Fibroblast of skin of right biceps (primary cell): ENCODE data around the gene NUDT9.
"Not testable (repeated sequence)": the region's sequence is repeated elsewhere in the genome, so short reads cannot be mapped to it uniquely, and the experiment has no call there.

Experiments used
- DNase-seq: peaks from one replicate; pipeline ENCODE4 v3.0.0-alpha.2; 2013

The NUDT9 gene, protein sequence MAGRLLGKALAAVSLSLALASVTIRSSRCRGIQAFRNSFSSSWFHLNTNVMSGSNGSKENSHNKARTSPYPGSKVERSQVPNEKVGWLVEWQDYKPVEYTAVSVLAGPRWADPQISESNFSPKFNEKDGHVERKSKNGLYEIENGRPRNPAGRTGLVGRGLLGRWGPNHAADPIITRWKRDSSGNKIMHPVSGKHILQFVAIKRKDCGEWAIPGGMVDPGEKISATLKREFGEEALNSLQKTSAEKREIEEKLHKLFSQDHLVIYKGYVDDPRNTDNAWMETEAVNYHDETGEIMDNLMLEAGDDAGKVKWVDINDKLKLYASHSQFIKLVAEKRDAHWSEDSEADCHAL

DNA sequence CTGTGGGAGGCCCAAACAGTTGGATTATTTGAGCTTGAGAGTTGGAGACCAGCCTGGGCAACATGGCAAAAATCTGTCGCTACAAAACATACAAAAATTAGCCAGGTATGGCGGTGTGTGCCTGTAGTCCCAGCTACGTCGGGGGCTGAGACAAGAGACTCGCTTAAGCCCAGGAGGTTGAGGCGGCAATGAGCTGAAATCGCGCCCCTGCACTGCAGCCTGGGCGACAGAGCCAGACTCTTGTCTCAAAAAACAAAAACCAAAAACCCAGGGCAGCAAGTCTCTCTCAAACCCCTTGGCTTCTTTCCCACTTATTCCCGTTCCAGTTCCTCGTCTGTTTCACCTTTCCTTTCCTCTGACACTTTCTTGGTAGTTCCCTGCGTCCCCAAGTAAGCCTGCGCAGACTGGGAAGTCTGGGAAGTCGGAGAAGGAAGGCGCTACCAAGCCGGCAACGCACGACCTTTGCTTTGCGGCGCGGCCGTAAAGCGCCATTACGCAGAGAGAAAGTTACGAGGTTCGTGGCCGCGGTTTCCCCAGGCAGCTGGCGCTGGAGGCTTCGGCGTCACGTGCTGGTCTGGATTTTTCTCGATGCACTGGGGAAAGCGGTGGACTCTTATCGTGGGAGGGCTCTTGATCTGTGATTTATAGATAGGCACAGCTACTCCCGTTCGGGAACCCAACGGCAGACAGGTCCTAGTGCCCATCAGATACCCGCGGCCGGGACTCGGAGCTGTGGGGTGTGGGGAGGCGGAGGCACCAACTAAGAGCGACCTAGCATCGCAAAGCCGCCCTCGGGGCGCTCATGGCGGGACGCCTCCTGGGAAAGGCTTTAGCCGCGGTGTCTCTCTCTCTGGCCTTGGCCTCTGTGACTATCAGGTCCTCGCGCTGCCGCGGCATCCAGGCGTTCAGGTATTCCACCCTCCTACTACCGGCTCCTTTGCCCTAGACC, at the start of gene NUDT9:
NUDT9 (plus strand) TSS at position 470 of the 949 bp plus-strand sequence; CDS start at position 803, 333 bp downstream.
- peak; percentile 97 for DNase-seq

DNA sequence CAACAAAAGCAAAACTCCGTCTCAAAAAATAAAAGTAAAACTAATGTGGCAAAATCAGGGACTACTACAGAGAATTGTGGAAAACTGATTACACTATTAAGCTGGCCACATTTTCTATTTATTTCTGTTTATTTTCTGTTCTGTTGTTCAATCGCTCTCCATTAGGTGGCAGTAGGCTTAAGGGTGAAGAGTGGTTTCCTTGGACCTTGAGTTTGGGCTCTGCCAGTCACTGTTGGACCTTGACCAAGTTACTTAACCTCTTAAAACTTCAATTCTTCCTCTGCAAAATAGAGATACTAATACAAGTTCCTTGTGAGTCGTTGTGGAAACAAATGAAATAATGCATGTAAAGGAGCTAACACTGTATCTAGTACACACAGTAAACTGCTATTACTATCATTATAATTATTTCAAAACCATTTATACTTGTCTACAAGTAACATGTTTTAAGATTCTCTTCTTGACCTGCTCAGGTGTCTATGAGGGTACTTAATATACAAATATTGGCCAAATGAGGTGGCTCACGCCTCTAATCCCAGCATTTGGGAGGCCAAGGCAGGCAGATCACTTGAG, 46.6 kb upstream of the NUDT9 start:
- DNase-seq = peak; percentile 77

- no peak for DNase-seq
Measured at GRCh38 chr4:87377816-87378215, 44.6 kb upstream of the NUDT9 start.

GRCh38 chr4:87382116-87382515, 40.3 kb upstream of the NUDT9 start:
- DNase-seq = no peak

GRCh38 chr4:87382931-87383330, 39.4 kb upstream of the NUDT9 start:
- no peak for DNase-seq

DNA sequence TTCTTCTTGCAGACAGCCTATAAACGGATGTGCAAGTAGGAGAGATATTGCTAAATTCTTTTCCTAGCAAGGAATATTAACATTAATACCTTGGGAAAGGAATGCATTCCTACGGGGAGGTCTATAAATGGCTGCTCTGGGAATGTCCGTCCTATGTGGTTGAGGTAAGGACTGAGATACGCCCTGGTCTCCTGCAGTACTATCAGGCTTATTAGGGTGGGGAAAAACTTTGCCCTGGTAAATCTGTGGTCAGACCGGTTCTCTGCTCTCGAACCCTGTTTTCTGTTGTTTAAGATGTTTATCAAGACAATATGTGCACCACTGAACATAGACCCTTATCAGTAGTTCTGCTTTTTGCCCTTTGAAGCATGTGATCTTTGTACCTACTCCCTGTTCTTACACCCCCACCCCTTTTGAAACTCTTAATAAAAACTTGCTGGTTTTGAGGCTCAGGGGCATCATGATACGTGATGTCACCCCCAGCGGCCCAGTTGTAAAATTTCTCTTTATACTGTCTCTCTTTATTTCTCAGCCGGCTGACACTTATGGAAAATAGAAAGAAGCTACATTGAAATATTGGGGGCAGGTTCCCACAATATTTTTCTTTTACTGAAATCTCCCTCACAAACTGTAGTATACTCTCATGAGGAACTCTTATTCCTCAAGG, 37.8 kb upstream of the NUDT9 start:
- DNase-seq = not testable (repeated sequence)

DNA sequence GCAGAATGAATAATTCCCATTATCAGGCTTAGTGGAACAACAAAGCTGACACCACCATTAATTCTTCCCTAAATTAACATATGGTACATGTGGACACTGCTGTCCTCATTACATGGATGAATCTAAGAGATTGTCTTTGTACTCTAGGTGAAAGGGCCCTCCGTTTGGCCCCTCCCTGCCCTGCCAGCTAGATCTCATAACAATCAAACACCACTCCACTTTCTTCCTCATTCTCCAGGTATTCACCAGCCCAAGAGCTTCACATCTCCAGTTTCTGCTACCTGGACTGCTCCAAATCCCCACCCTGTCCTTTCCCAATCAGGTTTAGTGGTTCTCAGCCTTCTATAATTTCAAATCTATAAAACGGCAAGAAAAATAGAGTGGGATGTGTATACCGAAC, 35.1 kb upstream of the NUDT9 start:
- DNase-seq = no peak

DNA sequence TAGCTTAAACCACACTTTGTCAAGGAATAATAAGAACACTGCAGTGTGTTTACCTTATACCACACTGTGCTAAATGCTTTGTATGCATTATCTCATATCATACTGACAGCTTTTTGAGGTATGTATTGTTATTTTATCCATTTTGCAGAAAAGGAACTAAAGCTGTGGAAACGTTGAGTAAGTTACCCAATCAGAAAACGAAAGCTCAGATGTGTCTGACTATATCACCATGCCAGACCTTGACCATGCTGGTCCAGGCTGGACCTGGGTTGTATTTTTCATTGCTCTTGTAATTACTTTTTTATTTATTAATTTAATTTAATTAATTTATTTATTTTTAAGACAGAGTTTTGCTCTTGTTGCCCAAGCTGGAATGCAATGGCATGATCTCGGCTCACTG, 33.5 kb upstream of the NUDT9 start:
- DNase-seq = no peak

DNA sequence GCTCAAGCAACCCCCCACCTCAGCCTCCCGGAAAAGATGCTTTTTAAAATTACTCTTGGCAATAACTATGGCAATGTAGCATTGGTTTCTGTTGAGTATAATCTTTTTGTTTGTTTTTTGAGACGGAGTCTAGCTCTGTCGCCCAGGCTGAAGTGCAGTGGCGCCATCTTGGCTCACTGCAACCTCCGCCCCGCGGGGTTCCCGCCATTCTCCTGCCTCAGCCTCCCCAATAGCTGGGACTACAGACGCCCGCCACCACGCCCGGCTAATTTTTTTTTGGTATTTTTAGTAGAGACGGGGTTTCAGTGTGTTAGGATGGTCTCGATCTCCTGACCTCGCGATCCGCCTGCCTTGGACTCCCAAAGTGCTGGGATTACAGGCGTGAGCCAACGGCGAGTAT, 32.3 kb upstream of the NUDT9 start:
- DNase-seq = not testable (repeated sequence)

DNA sequence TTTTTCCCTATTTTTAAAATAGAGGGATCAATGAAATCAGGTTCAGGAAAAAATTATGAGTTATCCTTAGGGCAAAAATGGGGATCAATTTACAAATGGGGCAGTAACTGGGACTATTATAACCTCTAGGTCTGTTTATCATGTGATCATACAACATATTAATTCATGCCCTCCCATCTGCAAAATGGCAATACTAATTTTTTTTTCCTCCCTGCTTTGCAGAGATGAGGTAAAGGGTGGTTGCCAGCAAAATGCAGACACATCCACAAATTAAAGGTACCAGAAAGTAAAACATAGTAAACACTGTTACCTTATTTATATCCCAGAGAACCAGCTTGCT, 31.9 kb upstream of the NUDT9 start:
- no peak for DNase-seq

DNA sequence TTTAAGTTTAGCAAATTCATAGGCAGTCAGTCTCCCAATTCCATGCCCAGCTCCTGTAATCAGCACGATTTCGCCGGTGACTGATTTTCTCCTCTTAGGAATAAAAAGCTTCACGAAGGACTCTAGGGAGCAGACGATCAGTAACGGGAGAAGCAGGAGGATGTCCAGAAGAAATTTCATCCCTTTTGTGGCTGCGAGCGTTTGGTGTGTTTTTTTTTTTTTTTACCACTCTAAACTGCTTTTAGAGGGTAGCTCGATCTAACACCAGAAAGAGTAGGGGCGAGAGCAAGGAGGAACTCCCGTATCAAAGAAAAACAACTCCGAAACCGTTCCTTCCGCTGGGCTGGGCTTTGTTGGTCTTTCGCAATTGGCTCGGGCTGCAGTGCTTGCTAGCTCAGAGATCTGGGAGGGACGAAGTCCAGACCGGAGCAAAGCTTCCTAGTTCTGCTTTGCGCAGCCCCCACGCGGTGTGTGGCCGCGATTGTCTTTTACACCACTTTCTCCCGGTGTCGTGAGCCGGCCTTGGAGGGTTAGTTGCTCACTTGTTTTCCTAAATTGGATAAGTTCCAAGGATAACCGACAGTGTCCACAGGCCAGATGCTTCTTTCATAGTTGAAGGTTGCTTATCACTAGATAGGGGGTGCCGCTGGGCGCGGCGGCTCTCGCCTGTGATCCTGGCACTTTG, 31.3 kb upstream of the NUDT9 start, which contains the start of gene HSD17B11:
HSD17B11 (minus strand) TSS at position 298 of the 685 bp plus-strand sequence; CDS start at position 180, 118 bp downstream.
- DNase-seq = peak; percentile 93

GRCh38 chr4:87391576-87392054, 30.8 kb upstream of the NUDT9 start:
- DNase-seq = no peak

DNA sequence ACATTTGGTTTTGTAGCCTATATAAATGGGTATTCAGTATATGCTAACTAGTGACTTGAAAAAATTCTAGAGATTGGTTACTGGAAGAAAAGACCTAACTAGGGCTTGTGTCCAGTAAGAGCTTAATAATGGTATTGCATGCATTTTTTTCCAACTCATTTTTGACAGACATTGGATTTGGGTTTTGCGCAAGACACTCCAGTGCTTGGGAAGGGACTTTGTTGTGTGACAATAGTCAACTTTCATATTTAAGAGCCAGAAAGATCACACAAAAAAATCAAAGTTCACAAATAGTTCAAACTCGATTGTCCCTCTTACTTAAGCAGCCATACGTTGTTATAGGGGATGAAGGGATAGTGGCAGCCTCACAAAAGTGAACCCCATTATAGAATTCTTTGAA, 30.2 kb upstream of the NUDT9 start:
- DNase-seq = no peak

DNA sequence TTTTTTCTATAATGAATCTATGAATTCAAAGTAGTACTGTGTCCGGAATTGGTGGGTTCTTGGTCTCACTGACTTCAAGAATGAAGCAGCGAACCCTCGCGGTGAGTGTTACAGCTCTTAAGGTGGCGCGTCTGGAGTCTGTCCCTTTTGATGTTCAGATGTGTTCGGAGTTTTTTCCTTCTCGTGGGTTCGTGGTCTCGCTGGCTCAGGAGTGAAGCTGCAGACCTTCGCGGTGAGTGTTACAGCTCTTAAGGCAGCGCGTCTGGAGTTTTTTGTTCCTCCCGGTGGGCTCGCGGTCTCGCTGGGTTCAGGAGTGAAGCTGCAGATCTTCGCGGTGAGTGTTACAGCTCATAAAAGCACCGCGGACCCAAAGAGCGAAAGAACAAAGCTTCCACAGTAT, 27.3 kb upstream of the NUDT9 start:
- DNase-seq = not testable (repeated sequence)

- not testable (repeated sequence) for DNase-seq
Measured at GRCh38 chr4:87395851-87396250, 26.5 kb upstream of the NUDT9 start.

DNA sequence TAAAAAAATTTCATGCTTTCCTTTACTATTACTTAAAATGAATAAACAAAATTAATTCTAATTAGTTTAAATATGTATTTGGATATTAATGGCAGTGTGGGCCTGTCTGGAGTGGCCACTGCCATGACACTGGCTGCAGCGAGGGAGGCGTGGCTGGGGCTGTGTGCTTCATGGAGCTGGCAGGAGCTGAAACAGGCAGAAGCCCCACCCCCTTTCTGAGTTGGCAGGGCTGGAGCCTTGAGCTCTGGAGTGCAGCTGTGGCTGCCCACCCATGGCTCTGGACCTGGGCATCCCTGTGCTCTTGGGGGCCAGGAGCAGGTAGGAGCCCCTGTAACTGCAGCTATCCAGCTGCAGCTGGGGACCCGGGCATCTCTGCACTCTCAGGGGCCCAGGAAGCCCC, 23.2 kb upstream of the NUDT9 start:
- DNase-seq = no peak

DNA sequence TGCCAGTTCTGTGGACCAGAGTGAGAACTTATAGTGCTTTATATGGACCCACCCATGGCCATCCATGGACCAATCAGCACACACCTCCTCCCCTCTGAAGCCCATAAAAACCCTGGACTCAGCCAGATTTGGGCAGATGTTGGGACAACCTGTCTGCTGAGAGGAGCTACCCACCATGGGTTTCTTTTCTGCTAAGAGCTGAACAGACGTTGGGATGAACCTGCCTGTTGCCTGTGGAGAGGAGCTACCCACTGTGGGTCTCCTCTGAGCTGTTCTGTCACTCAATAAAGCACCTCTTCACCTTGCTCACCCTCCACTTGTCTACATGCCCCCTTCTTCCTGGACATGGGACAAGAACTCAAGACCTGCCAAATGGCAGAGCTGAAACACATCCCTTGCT, 22.4 kb upstream of the NUDT9 start:
- DNase-seq = no peak

DNA sequence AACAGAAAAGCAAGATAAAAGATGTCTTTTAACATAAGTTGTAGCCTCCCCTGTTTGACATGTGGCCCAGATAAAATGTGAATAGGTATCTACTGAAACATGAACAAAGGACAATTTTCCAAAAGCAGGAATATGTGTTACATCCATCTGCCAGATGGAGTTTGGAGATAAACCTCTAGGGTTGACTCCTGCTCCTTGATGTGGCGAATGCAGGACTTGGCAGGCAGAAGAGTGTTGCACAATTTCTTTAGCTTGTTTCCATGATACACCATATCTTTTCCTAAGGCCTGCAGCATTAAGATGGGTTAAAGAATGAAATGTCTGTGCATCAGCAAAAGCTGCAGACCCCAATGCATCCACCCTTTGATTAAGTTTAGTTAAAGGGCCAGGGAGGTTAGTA, 18.6 kb upstream of the NUDT9 start:
- DNase-seq = peak; percentile 34

DNA sequence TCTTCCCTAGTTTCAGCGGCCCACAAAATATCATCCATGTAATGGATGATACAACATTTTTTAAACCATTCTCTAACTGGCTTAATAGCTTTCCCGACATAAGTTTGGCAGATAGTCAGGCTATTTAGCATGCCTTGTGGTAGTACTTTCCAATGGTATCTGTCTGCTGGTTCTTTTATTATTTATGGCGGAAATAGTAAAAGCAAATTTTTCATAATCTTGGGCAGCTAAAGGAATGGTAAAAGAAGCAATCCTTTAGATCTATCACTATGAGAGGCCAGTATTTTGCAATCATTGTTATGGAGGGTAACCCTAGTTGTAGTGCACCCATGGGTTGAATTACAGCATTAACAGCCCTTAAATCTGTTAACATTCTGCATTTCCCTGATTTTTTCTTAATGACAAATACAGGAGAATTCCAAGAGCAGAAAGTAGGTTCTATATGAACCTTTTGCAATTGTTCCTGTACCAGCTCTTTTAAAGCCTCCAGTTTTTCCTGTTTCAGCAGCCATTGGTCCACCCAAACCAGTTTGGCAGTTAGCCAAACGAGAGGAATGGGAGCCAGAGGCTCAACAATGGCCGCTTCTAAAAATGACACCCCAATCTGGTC, 17.1 kb upstream of the NUDT9 start:
- DNase-seq = peak; percentile 19

DNA sequence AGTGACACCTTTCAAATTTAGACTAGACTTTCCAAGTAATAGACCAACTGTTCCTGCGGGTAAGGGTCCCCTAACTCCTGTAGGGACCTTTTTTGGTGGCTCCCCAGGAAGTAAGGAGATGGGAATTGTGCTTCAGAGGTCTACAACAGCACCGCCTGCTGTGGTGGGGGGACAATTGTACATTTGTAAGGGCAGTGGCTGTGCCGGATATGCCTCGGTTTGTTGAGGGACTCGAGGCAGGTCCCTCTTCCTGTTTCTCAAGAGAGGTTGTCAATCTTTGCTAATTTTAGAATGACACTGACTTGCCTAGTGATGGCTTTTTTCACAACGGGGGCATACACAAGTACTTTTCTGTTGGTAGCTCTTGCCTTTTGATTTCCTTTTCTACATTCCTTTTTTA, 15.9 kb upstream of the NUDT9 start:
- no peak for DNase-seq

DNA sequence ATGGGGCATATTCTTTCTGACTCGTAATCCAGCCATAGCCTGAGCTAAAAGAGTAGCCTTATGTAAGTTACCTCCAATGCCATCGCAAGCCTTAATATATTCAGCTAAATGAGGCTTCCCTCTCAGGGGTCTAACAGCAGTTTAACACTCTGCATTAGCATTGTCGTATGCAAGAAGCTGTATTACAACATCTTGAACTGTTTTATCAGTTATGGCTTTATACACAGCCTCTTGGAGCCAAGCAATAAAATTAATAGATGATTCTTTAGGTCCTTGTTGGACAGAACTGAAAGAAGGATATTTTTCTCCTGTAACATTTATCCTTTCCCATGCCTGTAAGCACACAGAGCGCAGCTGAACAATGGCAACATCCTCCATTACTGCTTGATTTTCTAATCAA, 15.5 kb upstream of the NUDT9 start:
- not testable (repeated sequence) for DNase-seq
